Myocyte (in vitro differentiated cells): ENCODE measurements around the gene VMO1. TPM values are rescaled to one million over a fixed set of nuclear protein-coding genes. Genes with fewer than 3 reads are reported as not detected.
A peak's percentile ranks its signal among the peaks of the same experiment; 100 is the strongest.
"Not testable (repeated sequence)": the region's sequence is repeated elsewhere in the genome, so short reads cannot be mapped to it uniquely, and the experiment has no call there.

Experiments
- DNase-seq: peaks from one replicate; pipeline ENCODE4 v3.0.0-alpha.2; 2012; ENCODE audit warnings: low read depth
- polyA plus RNA-seq: library from polyadenylated mRNA; unstranded; fragments of >200 nt; gene quantifications from one replicate; pipeline ENCODE4 v1.2.1, GENCODE V29; 2012; ENCODE audit warnings: missing spikeins
- total RNA-seq: library from RNA; depleted of rRNA; stranded (reverse); fragments of >200 nt; gene quantifications from 2 replicates; pipeline ENCODE4 v1.2.3, GENCODE V29; 2014

VMO1 gene
- 0.73 TPM in 1 of 2 replicates, not detected in the other for total RNA-seq
- 0.34 TPM for polyA plus RNA-seq

- DNase-seq = peak; percentile 19
These were observed at the start of gene VMO1 for GRCh38 chr17:4786106-4786511. TSS of gene VMO1 (minus strand) at chr17:4786364. CDS start at chr17:4786352, 12 bp downstream.

- DNase-seq = no peak
These were observed 48.5 kb upstream of the VMO1 start for GRCh38 chr17:4834681-4835020.

GRCh38 chr17:4833941-4834680, 47.9 kb upstream of the VMO1 start:
- peak; percentile 34 for DNase-seq

- DNase-seq = peak; percentile 95
These were observed 47.2 kb upstream of the VMO1 start, which contains the start of gene MINK1 for GRCh38 chr17:4833178-4833940. TSS of gene MINK1 (plus strand) at chr17:4833340. CDS start at chr17:4833584, 244 bp downstream.

GRCh38 chr17:4832829-4833177, 46.6 kb upstream of the VMO1 start:
- not testable (repeated sequence) for DNase-seq

- DNase-seq = no peak
These were observed 41.2 kb upstream of the VMO1 start for GRCh38 chr17:4827399-4827798.

GRCh38 chr17:4823373-4824089, 37.4 kb upstream of the VMO1 start:
- no peak for DNase-seq

- DNase-seq = no peak
These were observed 36.7 kb upstream of the VMO1 start for GRCh38 chr17:4822835-4823234.

GRCh38 chr17:4818276-4818675, 32.1 kb upstream of the VMO1 start:
- DNase-seq = no peak

GRCh38 chr17:4816826-4817225, 30.7 kb upstream of the VMO1 start:
- no peak for DNase-seq

- DNase-seq = no peak
These were observed 29.0 kb upstream of the VMO1 start for GRCh38 chr17:4815043-4815675.

- DNase-seq = no peak
These were observed 26.5 kb upstream of the VMO1 start for GRCh38 chr17:4812690-4813089.

GRCh38 chr17:4811471-4811870, 25.3 kb upstream of the VMO1 start:
- no peak for DNase-seq

- no peak for DNase-seq
These were observed 24.6 kb upstream of the VMO1 start for GRCh38 chr17:4810696-4811290.

GRCh38 chr17:4808378-4808767, 22.2 kb upstream of the VMO1 start:
- DNase-seq = peak; percentile 28

- DNase-seq = no peak
These were observed 21.6 kb upstream of the VMO1 start for GRCh38 chr17:4807605-4808377.

GRCh38 chr17:4806777-4807604, 20.8 kb upstream of the VMO1 start, which contains the start of gene PLD2:
TSS of gene PLD2 (plus strand) at chr17:4807152. CDS start at chr17:4807773, 621 bp downstream.
- DNase-seq = peak; percentile 84

GRCh38 chr17:4806456-4806776, 20.3 kb upstream of the VMO1 start:
- no peak for DNase-seq

- DNase-seq = no peak
These were observed 16.1 kb upstream of the VMO1 start, which contains the start of gene C17orf114 for GRCh38 chr17:4802228-4802627. TSS of gene C17orf114 (minus strand) at chr17:4802328.
